Fibroblast of peridontal ligament (primary cell): ENCODE data around the gene ANKLE1.

Experiments used
- DNase-seq: peaks from one replicate; pipeline ENCODE4 v3.0.0-alpha.2; 2010; ENCODE audit errors: extremely low read depth

The ANKLE1 gene

DNA sequence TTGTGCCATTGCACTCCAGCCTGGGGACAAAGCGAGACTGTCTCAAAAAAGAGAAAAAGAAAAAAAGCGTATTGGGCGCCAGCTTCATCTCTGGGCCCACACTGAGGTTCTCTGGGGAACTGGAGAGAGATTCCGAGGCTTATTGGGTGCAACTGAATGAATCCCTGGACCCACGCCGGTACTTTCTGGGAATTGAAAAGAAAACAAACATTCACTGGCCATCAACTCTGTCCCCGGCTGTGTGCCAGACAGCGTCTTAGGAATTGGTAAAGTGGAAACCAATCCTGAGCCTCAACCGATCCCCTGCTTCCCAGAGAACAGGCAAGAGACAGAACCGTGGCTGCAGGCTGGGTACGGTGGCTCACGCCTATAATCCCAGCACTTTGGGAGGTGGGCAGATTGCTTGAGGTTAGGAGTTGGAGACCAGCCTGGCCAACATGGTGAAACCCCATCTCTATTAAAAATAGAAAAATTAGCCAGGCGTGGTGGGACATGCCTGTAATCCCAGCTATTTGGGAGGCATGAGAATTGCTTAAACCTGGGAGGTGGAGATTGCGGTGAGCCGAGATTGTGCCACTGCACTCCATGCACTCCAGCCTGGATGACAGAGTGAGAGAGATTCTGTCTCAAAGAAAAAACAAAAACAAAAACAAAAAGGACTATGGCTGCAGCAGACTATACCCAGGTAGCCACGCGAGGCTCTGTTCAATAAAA is 44.3 kb downstream of the ANKLE1 start:
- DNase-seq = peak; percentile 79

- no peak for DNase-seq
Observed at GRCh38 chr19:17326595-17326966, 44.9 kb downstream of the ANKLE1 start.

GRCh38 chr19:17327068-17327653 is 45.5 kb downstream of the ANKLE1 start:
- DNase-seq = no peak

GRCh38 chr19:17327654-17328516 is 46.2 kb downstream of the ANKLE1 start:
- DNase-seq = no peak

DNA sequence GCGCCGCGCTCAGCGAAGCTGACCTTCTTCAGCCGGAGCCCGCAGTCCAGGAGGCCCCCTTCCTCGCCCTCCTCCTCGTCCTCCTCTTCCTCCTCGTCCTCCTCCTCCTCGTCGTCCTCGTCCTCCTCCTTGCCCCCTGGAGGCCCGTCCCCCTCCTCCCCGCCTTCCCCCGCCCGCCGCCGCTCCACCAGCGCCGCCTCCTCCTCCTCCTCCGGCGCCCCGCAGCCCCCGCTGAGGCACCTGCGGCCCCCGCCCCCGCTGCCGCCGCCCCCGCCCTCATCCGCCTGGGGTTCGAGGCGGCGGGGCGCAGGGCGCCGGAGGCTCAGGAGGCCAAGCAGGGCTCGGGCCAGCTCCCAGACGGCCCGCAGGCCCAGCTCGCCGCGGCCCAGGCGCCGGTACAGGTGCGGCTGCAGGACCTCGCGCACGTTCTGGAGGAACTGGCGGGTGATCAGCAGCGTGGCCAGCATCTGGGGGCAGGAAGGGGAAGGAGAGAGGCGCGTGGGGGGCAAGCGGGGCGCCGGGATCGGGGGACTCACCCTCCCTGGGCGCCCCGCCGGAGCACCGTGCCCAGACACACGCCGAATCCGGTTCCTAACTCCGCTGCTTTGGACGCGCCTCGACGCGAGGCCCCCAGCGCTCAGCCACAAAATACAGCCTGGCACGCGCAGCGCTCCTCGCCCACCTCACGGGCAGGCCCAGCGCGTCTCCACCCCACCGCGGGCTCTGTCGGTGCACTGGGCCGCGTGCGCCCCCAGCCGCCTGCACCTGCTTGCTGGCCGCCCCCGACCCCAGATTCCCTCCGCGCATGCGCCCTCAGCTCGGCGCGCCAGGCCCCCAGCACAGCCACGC is 47.0 kb downstream of the ANKLE1 start:
- no peak for DNase-seq

- DNase-seq = no peak
Observed at GRCh38 chr19:17329366-17330261, 47.9 kb downstream of the ANKLE1 start.

GRCh38 chr19:17330262-17331044 is 48.8 kb downstream of the ANKLE1 start:
- no peak for DNase-seq

DNA sequence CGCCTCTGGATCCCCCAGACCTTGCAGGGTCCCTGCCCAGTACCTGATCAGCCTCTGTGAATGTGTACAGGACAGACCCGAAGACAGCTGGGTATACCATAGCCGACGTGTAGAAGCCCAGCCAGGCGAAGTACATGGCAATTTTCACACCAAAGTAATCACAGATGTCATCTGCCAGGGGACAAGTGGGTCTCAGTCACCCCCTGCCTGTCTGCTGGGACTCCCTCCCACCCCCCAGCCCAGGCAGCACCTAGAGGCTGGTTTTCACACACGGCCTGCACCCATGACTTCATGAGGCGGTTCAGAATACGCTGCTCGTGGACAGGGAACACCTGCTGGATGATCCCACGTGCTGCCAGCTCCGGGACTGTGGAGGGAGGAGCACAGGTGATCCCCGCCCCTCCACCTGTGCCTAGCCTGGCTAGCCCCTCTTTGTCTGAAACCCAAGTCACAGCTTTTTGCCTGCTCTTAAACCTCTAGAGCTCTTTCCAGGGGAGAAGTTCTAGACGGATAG is 49.4 kb downstream of the ANKLE1 start:
- no peak for DNase-seq

DNA sequence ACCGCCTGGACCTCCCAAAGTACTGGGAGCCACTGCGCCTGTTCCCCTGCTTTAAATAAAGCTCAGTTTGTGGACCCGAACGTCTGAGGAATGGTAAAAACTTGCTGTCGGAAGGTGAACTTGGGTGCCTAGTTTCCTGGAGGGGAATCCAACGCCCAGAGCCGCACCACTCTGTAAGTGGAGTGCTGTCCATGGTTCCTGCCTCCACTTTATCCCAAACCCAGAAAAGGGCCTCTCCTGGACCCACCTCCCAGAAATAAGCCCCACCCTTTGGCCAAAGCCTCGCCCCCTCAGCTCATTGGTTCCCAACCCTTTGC is 50.6 kb downstream of the ANKLE1 start:
- DNase-seq = no peak

DNA sequence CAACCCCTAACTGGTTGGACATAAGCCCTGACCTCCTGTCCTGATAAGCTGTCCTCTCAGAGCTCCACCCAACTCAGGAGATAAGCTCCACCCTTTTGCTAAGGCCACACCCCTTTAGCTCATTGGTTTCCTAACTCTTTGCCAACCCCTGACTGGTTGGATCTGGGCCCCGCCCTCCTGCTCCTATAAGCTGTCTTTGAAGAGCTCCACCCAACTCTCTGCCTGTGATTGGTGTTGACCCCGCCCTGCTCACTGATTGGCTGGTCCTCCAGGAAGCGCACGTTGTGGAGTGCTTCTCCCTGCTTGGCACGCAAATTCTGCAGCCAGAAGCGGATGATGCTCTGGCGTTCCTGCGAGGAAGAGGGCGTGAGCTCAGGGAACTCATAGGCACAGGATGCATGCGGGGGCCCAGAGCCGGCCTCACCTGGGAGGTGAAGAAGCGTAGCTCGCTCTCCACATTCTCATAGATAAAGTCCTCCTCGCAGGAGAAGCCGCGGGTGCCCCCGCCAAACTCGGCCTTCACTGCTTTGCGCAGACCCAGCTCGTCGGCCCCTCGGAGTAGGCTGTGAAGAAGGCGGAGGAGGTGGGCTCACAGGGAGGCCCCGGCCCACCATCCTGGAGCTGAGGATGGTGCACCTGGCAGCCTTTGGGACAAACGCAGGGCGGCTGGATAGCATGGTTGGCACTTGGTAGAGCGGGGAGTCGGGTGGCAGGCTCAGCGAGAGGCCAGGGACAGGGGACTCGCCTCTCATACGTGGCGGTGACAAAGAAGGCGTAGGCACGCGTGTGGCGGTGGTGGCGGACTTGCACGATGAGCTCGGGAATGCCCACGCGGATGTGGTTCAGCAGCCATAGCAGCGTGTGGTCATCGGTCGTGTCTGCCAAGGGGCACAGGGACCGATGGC is 51.2 kb downstream of the ANKLE1 start:
- DNase-seq = no peak

DNA sequence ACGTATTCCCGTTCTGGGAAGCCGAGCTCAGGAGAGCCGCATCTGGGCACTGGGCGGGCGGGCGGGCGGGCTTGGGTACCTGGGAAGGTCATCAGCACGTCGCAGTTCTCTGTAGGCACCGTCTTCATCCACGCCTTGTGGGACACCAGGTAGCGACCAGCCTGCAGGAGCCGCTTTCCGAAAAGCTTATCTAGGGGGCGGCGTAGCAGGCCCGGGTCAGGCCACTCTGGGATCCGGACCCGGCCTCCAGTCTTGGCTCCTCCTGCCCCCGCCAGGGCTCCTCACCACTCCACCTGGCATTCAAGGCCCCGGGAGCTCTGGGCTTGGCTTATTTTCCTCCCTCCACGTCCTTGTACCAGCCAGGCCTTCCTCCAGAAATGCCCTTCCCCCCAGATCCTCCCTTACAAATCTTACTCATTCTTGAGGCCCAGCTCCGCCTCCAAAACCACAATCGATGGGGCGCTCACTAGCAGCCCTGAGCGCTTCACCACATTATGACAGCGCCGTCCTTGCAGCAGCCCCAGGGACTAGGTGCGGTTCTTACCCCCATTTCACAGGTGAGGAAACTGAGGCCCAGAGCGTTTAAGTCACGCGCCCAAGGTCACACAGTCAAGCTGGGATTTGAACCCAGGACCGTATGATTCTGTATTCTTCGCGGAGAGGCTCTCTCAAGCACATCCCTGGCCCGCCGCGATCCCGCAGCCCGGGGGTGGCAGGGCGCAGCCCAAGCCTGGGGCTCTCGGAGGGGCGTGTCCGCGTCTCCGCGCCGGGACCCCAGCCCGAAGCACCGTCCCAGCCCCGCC is 52.1 kb downstream of the ANKLE1 start:
- DNase-seq = peak; percentile 73

GRCh38 chr19:17334414-17335409 is 53.0 kb downstream of the ANKLE1 start, which contains the start of gene ANO8:
Gene ANO8 (minus strand): TSS chr19:17334855. CDS start chr19:17334670, 185 bp downstream.
- peak; percentile 99 for DNase-seq

GRCh38 chr19:17335575-17335974 is 53.9 kb downstream of the ANKLE1 start:
- no peak for DNase-seq
